Spinal cord (tissue), 4 donors: ENCODE measurements around the gene DEXI. TPM values are rescaled to one million over a fixed set of nuclear protein-coding genes. Genes with fewer than 3 reads are reported as not detected.

Source experiments
- polyA plus RNA-seq, 2 donors: library from polyadenylated mRNA; unstranded; fragments of 120-200 nt; gene quantifications; one replicate each; pipeline ENCODE4 v1.2.1, GENCODE V29; 2013; ENCODE audit not compliant: insufficient read length in 2 of 2
- total RNA-seq, 2 donors: library from RNA; depleted of rRNA in 1 of 2; stranded (reverse); fragments of 120-200 nt in 1 of 2; fragments of >200 nt in 1 of 2; gene quantifications; one replicate each; pipeline versions ENCODE4 v1.2.3 to v1.2.4, GENCODE V29; 2013 to 2014

Gene DEXI
- total and polyA plus RNA-seq, 4 donors: 22.0 to 50.3 (median 46.2) TPM

Other genes with a start within 250 kb of the DEXI start
- under 1 TPM; 0.28 to 0.69 TPM for gene TEKT5, start 247.5 kb downstream of the DEXI start, total RNA-seq
- under 1 TPM; 0.27 to 0.51 TPM for gene TEKT5, start 247.5 kb downstream of the DEXI start, polyA plus RNA-seq
- gene NUBP1, start 198.6 kb downstream of the DEXI start, total RNA-seq: 10 to 100 TPM; 13.1 to 34.2 TPM
- gene NUBP1, start 198.6 kb downstream of the DEXI start, polyA plus RNA-seq: 10 to 100 TPM; 25.6 to 29.8 TPM
- gene TVP23A, start 123.7 kb downstream of the DEXI start, total RNA-seq: 10 to 100 TPM in 1 of 2 donors, 1 to 10 TPM in 1; 8.5 to 10.8 TPM
- 10 to 100 TPM; 21.2 to 27.3 TPM for gene TVP23A, start 123.7 kb downstream of the DEXI start, polyA plus RNA-seq
- 1 to 10 TPM; 1.2 to 4.2 TPM for gene CIITA, start 65.3 kb downstream of the DEXI start, total RNA-seq
- 1 to 10 TPM; 1.2 to 2.1 TPM for gene CIITA, start 65.3 kb downstream of the DEXI start, polyA plus RNA-seq
- gene CLEC16A, start 2.1 kb upstream of the DEXI start, total RNA-seq: 10 to 100 TPM; 19.5 to 23.0 TPM
- gene CLEC16A, start 2.1 kb upstream of the DEXI start, polyA plus RNA-seq: 10 to 100 TPM; 27.3 to 38.4 TPM